Islet of Langerhans (tissue), 1 donor: ENCODE data around the gene SYT2.
"Not testable (repeated sequence)": the region's sequence is repeated elsewhere in the genome, so short reads cannot be mapped to it uniquely, and the experiment has no call there.

Experiments
- FAIRE-seq: peaks from one replicate; lab custom pipeline; 2011; peaks lifted over from hg19 to GRCh38; lab: Jason Lieb, UNC

The SYT2 gene

GRCh38 chr1:202623075-202623474 lies 87.2 kb downstream of the SYT2 start:
- FAIRE-seq: no peak

- FAIRE-seq: no peak
Measured at GRCh38 chr1:202622388-202622787, 87.9 kb downstream of the SYT2 start.

- FAIRE-seq: no peak
Measured at GRCh38 chr1:202621446-202621845, 88.8 kb downstream of the SYT2 start.

- FAIRE-seq: not testable (repeated sequence)
Measured at GRCh38 chr1:202620036-202620435, 90.2 kb downstream of the SYT2 start.

- no peak for FAIRE-seq
Measured at GRCh38 chr1:202619505-202619904, 90.7 kb downstream of the SYT2 start.

- not testable (repeated sequence) for FAIRE-seq
Measured at GRCh38 chr1:202619012-202619411, 91.2 kb downstream of the SYT2 start.

- FAIRE-seq: no peak
Measured at GRCh38 chr1:202616355-202616915, 93.8 kb downstream of the SYT2 start.

- FAIRE-seq: no peak
Measured at GRCh38 chr1:202615501-202616354, 94.5 kb downstream of the SYT2 start.

GRCh38 chr1:202615208-202615500 lies 95.1 kb downstream of the SYT2 start:
- FAIRE-seq: not testable (repeated sequence)

GRCh38 chr1:202614363-202615207 lies 95.7 kb downstream of the SYT2 start:
- not testable (repeated sequence) for FAIRE-seq

GRCh38 chr1:202613571-202613970 lies 96.7 kb downstream of the SYT2 start:
- no peak for FAIRE-seq

GRCh38 chr1:202612036-202612435 lies 98.2 kb downstream of the SYT2 start:
- not testable (repeated sequence) for FAIRE-seq

GRCh38 chr1:202605515-202605914 lies 104.7 kb downstream of the SYT2 start:
- no peak for FAIRE-seq

GRCh38 chr1:202603435-202603834 lies 106.8 kb downstream of the SYT2 start:
- FAIRE-seq: no peak

- FAIRE-seq: no peak
Measured at GRCh38 chr1:202600432-202601041, 109.7 kb downstream of the SYT2 start.

- no peak for FAIRE-seq
Measured at GRCh38 chr1:202599669-202600431, 110.4 kb downstream of the SYT2 start.

- no peak for FAIRE-seq
Measured at GRCh38 chr1:202597090-202597761, 113.0 kb downstream of the SYT2 start.

GRCh38 chr1:202596638-202597037 lies 113.6 kb downstream of the SYT2 start:
- no peak for FAIRE-seq

- no peak for FAIRE-seq
Measured at GRCh38 chr1:202593845-202594244, 116.4 kb downstream of the SYT2 start.

GRCh38 chr1:202592146-202592545 lies 118.1 kb downstream of the SYT2 start:
- FAIRE-seq: no peak

- no peak for FAIRE-seq
Measured at GRCh38 chr1:202591515-202591914, 118.7 kb downstream of the SYT2 start.
